B cell (primary cell): ENCODE results near the gene TMEM9. TPM values are rescaled to one million over a fixed set of nuclear protein-coding genes. Genes with fewer than 3 reads are reported as not detected.

Experiments used
- ATAC-seq: fragments of 200-7000 bp; cut with Tn5 transposase; one replicate; pipeline ENCODE4 v1.10.0; 2021; ENCODE audit warnings: low read depth, mild to moderate bottlenecking, moderate number of reproducible peaks, moderate library complexity
- CTCF ChIA-PET: fragments of 350-600 bp; sonication (Branson Sonifier 250); formaldehyde crosslinking; loops from one replicate; lab custom pipeline; 2021; ENCODE audit warnings: antibody characterized with exemption, inconsistent platforms; lab: Charles Lee
- POLR2A ChIA-PET: fragments of 350-600 bp; sonication (Branson Sonifier 250); formaldehyde crosslinking; loops from one replicate; lab custom pipeline; 2021; ENCODE audit warnings: antibody characterized with exemption; lab: Charles Lee
- DNase-seq: peaks from one replicate; pipeline ENCODE4 v3.0.0; 2013
- H2AFZ ChIP-seq: 2 replicates; pipeline ENCODE4 v1.6.1; 2012; ENCODE audit warnings: mild to moderate bottlenecking, low read depth, low read length; ENCODE audit not compliant: insufficient read depth, poor library complexity, severe bottlenecking
- H3K27ac ChIP-seq, 2 donors: 1 replicate in 1 of 2; 2 replicates in 1 of 2; pipeline ENCODE4 v1.5.1; 2012 to 2013; ENCODE audit warnings: low read length in 2 of 2, mild to moderate bottlenecking in 2 of 2, moderate library complexity in 1 of 2
- H3K27me3 ChIP-seq, 4 experiments: fragments of 200-600 bp in 1 of 4; sonication (generic) in 1 of 4; replicated peaks in 1 of 4; 1 replicate in 2 of 4; 2 replicates in 2 of 4; pipeline versions ENCODE4 v1.6.1 to v1.7.0; 2013 to 2016; ENCODE audit warnings: low read length in 3 of 4, mild to moderate bottlenecking in 2 of 4, mixed read lengths in 1 of 4, moderate library complexity in 1 of 4; ENCODE audit not compliant: insufficient read depth in 4 of 4, control insufficient read depth in 3 of 4; ENCODE audit errors: control extremely low read depth in 1 of 4
- H3K36me3 ChIP-seq, 2 experiments: replicated peaks in 1 of 2; 1 replicate in 1 of 2; 2 replicates in 1 of 2; pipeline versions ENCODE4 v1.6.1 to v1.7.1; 2013; ENCODE audit warnings: low read length in 1 of 2; ENCODE audit not compliant: insufficient read depth in 2 of 2, control insufficient read depth in 1 of 2; ENCODE audit errors: control extremely low read depth in 1 of 2, extremely low read depth in 1 of 2
- H3K4me1 ChIP-seq, 2 donors: fragments of 200-600 bp in 1 of 2; sonication (generic) in 1 of 2; 1 replicate in 1 of 2; 2 replicates in 1 of 2; pipeline versions ENCODE4 v1.5.1 to v1.6.1; 2013 to 2017; ENCODE audit warnings: low read length in 2 of 2; ENCODE audit not compliant: control insufficient read depth in 2 of 2, insufficient read depth in 2 of 2
- H3K4me2 ChIP-seq: replicated peaks from 2 replicates; pipeline ENCODE3; 2012; ENCODE audit warnings: mild to moderate bottlenecking, low read depth, low read length; ENCODE audit not compliant: poor library complexity, severe bottlenecking
- H3K4me3 ChIP-seq, 5 experiments: fragments of 200-600 bp in 1 of 5; sonication (generic) in 1 of 5; 1 replicate in 3 of 5; 2 replicates in 2 of 5; pipeline versions ENCODE4 v1.5.1 to v1.7.0; 2011 to 2016; ENCODE audit warnings: low read length in 4 of 5, mild to moderate bottlenecking in 4 of 5, low read depth in 2 of 5, control low read depth in 1 of 5, moderate library complexity in 1 of 5; ENCODE audit not compliant: insufficient read depth in 1 of 5; ENCODE audit errors: control extremely low read depth in 1 of 5, extremely low read depth in 1 of 5
- H3K79me2 ChIP-seq: fragments of 200-600 bp; sonication (generic); one replicate; pipeline ENCODE4 v1.6.0; 2016; ENCODE audit warnings: low read length; ENCODE audit not compliant: control insufficient read depth, insufficient read depth
- H3K9ac ChIP-seq: fragments of 200-600 bp; sonication (generic); 2 replicates; pipeline ENCODE4 v1.6.1; 2017; ENCODE audit warnings: mild to moderate bottlenecking, low read length, moderate library complexity
- H3K9me3 ChIP-seq, 3 donors: one replicate each; pipeline versions ENCODE4 v1.6.1 to v1.7.1; 2013; ENCODE audit warnings: low read length in 2 of 3; ENCODE audit not compliant: control insufficient read depth in 2 of 3, insufficient read depth in 1 of 3; ENCODE audit errors: control extremely low read depth in 1 of 3
- H4K20me1 ChIP-seq: 2 replicates; pipeline ENCODE4 v1.6.0; 2012; ENCODE audit warnings: mild to moderate bottlenecking, low read length; ENCODE audit not compliant: insufficient read depth, control insufficient read depth, poor library complexity, severe bottlenecking
- H3K27ac Mint-ChIP-seq: one replicate; pipeline ENCODE4 v1.8.0; 2021; ENCODE audit warnings: mixed read lengths
- H3K27me3 Mint-ChIP-seq: one replicate; pipeline ENCODE4 v1.8.0; 2021; ENCODE audit warnings: mixed read lengths
- H3K4me1 Mint-ChIP-seq: one replicate; pipeline ENCODE4 v1.8.0; 2021; ENCODE audit warnings: mixed read lengths
- H3K4me3 Mint-ChIP-seq: one replicate; pipeline ENCODE4 v1.8.0; 2021; ENCODE audit warnings: mixed read lengths
- H3K9me3 Mint-ChIP-seq: one replicate; pipeline ENCODE4 v1.8.0; 2022; ENCODE audit warnings: mixed read lengths; ENCODE audit not compliant: insufficient read depth
- CTCF ChIP-seq: fragments of 200-600 bp; IDR thresholded peaks from one replicate; pipeline ENCODE4 v1.8.0; 2022; ENCODE audit warnings: antibody characterized with exemption, mild to moderate bottlenecking
- EZH2 ChIP-seq: IDR thresholded peaks from 2 replicates; pipeline ENCODE4 v1.6.1; 2012; ENCODE audit warnings: borderline replicate concordance, low read depth, mild to moderate bottlenecking, moderate library complexity, low read length; ENCODE audit not compliant: insufficient read depth, poor library complexity, severe bottlenecking
- WGBS: methylation state at CpG from one replicate; pipeline ENCODE4 v1.1.5; 2013; ENCODE audit warnings: missing lambda C conversion rate; ENCODE audit not compliant: insufficient coverage; 5-methylcytosine and 5-hydroxymethylcytosine counted together
- intact Hi-C: fragments of 100-400 bp; cut with micrococcal nuclease; formaldehyde crosslinking; loops from one replicate; pipeline ENCODE4 v1.10.0; 2022
- polyA plus RNA-seq: library from polyadenylated mRNA; depleted of rRNA; stranded (reverse); fragments of >200 nt; gene quantifications from 2 replicates; pipeline ENCODE4 v1.2.3, GENCODE V29; 2012
- total RNA-seq, 2 donors: library from RNA; stranded (reverse); fragments of 120-200 nt in 1 of 2; gene quantifications; 1 replicate in 1 of 2; 2 replicates in 1 of 2; pipeline versions ENCODE4 v1.2.3 to v1.2.4, GENCODE V29; 2013 to 2022

TMEM9 gene
- total and polyA plus RNA-seq, 2 donors (not counting 1 experiment from before 2014, with no cell fraction given), result 23.6 to 29.2 TPM

- ChIA-PET CTCF (no interaction called here), POLR2A (interaction anchor here (0.7 kb wide), 1 partner anchor 158 kb away, joined by 3 read pairs; no protein-coding TSS in a partner anchor)
- no peak overlapping the region for H3K4me2 ChIP-seq
- Mint-ChIP-seq H3K4me1 (no peaks in the 10 kb centered on the region), H3K9me3 (peaks cover 4% of the 10 kb centered on the region), H3K27me3 (peaks cover 44% of the 10 kb centered on the region), H3K27ac (no peak overlapping the region), H3K4me3 (no peak overlapping the region)
- no peaks in the 10 kb centered on the region for H3K79me2 ChIP-seq
- TF ChIP-seq CTCF, result no peak
- TF ChIP-seq EZH2, result no peak
- no peak for ATAC-seq
- no peak overlapping the region for H3K9ac ChIP-seq
- H3K36me3 ChIP-seq, result no peaks in the 10 kb centered on the region
- peaks cover 3 to 4% (median 4%) of the 10 kb centered on the region in 3 donors for H3K9me3 ChIP-seq
- intact Hi-C loops, result no loop called here
- no peaks in the 10 kb centered on the region for H3K4me1 ChIP-seq
- no peak for DNase-seq
- no peak overlapping the region for H3K4me3 ChIP-seq
- 76% methylated on average over 3 of the region's 3 CpGs for WGBS
- H2AFZ ChIP-seq, result no peak overlapping the region
- H4K20me1 ChIP-seq, result no peaks in the 10 kb centered on the region
- no peak overlapping the region for H3K27ac ChIP-seq
- peaks cover 0 to 36% (median 6%) of the 10 kb centered on the region in 4 experiments for H3K27me3 ChIP-seq
Observed at GRCh38 chr1:201178718-201179117, 24.4 kb upstream of the TMEM9 start.

DNA sequence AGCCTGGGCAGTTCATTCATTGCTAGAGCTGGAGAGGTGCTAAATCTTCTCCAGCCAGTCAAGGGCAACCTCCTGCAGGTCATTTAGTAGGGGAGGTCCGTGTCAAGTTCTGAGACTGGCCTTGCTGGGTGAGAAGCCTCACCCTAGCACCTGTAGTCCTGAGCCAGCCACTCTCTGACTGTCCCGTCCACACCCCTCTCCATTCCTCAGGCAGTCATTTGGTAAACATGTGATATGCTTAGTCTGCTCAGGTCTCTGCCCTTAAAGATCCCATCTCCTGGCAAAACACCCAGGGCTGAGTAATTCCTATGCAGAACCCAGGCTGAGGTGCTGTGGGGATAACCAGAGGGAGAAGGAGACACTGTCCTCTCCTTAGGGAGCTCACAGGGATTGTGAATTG, 22.7 kb upstream of the TMEM9 start:
- no peak for ATAC-seq
- peaks cover 4% of the 10 kb centered on the region for H3K9me3 Mint-ChIP-seq
- Histone ChIP-seq H3K27ac (no peak overlapping the region), H3K9me3 (peaks cover 3 to 4% (median 4%) of the 10 kb centered on the region in 3 donors), H2AFZ (no peak overlapping the region), H3K4me2 (no peak overlapping the region), H3K4me1 (no peaks in the 10 kb centered on the region), H4K20me1 (no peaks in the 10 kb centered on the region), H3K36me3 (no peaks in the 10 kb centered on the region), H3K9ac (no peak overlapping the region), H3K27me3 (peaks cover 0 to 46% (median 6%) of the 10 kb centered on the region in 4 experiments), H3K4me3 (no peak overlapping the region), H3K79me2 (no peaks in the 10 kb centered on the region)
- TF ChIP-seq CTCF (no peak), EZH2 (no peak)
- no CpG with 5 or more reads among the region's 2 CpGs for WGBS
- ChIA-PET CTCF (no interaction called here), POLR2A (no interaction called here)
- H3K4me1 Mint-ChIP-seq, result no peaks in the 10 kb centered on the region
- H3K27ac Mint-ChIP-seq, result no peak overlapping the region
- intact Hi-C loops, result no loop called here
- H3K27me3 Mint-ChIP-seq, result peaks cover 43% of the 10 kb centered on the region
- no peak for DNase-seq
- H3K4me3 Mint-ChIP-seq, result no peak overlapping the region
